ENCODE results near the gene TFB1M.
"Not testable (repeated sequence)": the region's sequence is repeated elsewhere in the genome, so short reads cannot be mapped to it uniquely, and the experiment has no call there.

TFB1M gene

GRCh38 chr6:155269765-155270164 lies 44.5 kb downstream of the TFB1M start:
- Mint-ChIP-seq H3K4me3 (no peak overlapping the region), H3K27me3 (ENCODE audit: low read depth) (no peaks in the 10 kb centered on the region), H3K4me1 (peaks cover 24% of the 10 kb centered on the region), H3K27ac (no peak overlapping the region), H3K36me3 (ENCODE audit: low read depth) (peaks cover 31% of the 10 kb centered on the region), H3K9me3 (no peaks in the 10 kb centered on the region)
- no peak for TF ChIP-seq CTCF (IDR thresholded peaks at IDR 0.05; ENCODE audit: unreplicated experiment in 3 of 3)

GRCh38 chr6:155268088-155268867 lies 46.0 kb downstream of the TFB1M start:
- H3K27me3 Mint-ChIP-seq (ENCODE audit: low read depth); H3K9me3 Mint-ChIP-seq; H3K4me3 Mint-ChIP-seq: not testable (repeated sequence)
- Mint-ChIP-seq H3K36me3 (ENCODE audit: low read depth) (peaks cover 36% of the 10 kb centered on the region), H3K27ac (peak overlapping the region in 1 of 3 experiments; percentile 1), H3K4me1 (peaks cover 18% of the 10 kb centered on the region)
- peak; percentile 12 to 39 (median 15) for TF ChIP-seq CTCF (IDR thresholded peaks at IDR 0.05; ENCODE audit: unreplicated experiment in 3 of 3)

- TF ChIP-seq CTCF (IDR thresholded peaks at IDR 0.05; ENCODE audit: unreplicated experiment in 3 of 3) = no peak
- Mint-ChIP-seq H3K9me3 (no peaks in the 10 kb centered on the region), H3K27me3 (ENCODE audit: low read depth) (no peaks in the 10 kb centered on the region), H3K4me1 (peaks cover 11% of the 10 kb centered on the region), H3K27ac (no peak overlapping the region), H3K4me3 (no peak overlapping the region), H3K36me3 (ENCODE audit: low read depth) (peaks cover 36% of the 10 kb centered on the region)
These were observed 46.9 kb downstream of the TFB1M start for GRCh38 chr6:155267411-155267810.

GRCh38 chr6:155265843-155266535 lies 48.3 kb downstream of the TFB1M start:
- no peaks in the 10 kb centered on the region for H3K9me3 Mint-ChIP-seq
- no peaks in the 10 kb centered on the region for H3K27me3 Mint-ChIP-seq (ENCODE audit: low read depth)
- no peak for TF ChIP-seq CTCF (IDR thresholded peaks at IDR 0.05; ENCODE audit: unreplicated experiment in 3 of 3)
- no peak overlapping the region for H3K4me3 Mint-ChIP-seq
- H3K36me3 Mint-ChIP-seq (ENCODE audit: low read depth) = peaks cover 39% of the 10 kb centered on the region
- no peak overlapping the region for H3K27ac Mint-ChIP-seq
- peaks cover 9% of the 10 kb centered on the region for H3K4me1 Mint-ChIP-seq

GRCh38 chr6:155264693-155265320 lies 49.5 kb downstream of the TFB1M start:
- Mint-ChIP-seq H3K27ac (no peak overlapping the region), H3K36me3 (ENCODE audit: low read depth) (peaks cover 35% of the 10 kb centered on the region), H3K4me1 (peaks cover 1% of the 10 kb centered on the region), H3K27me3 (ENCODE audit: low read depth) (no peaks in the 10 kb centered on the region), H3K9me3 (no peaks in the 10 kb centered on the region), H3K4me3 (no peak overlapping the region)
- no peak for TF ChIP-seq CTCF (IDR thresholded peaks at IDR 0.05; ENCODE audit: unreplicated experiment in 3 of 3)

Data from nephron (organoid).